ENCODE measurements around the gene SDK1. TPM values are rescaled to one million over a fixed set of nuclear protein-coding genes. Genes with fewer than 3 reads are reported as not detected.
A peak's percentile ranks its signal among the peaks of the same experiment; 100 is the strongest.

SDK1 gene
- total RNA-seq, 1 donor from 2014 or later: 5.4 TPM

DNA sequence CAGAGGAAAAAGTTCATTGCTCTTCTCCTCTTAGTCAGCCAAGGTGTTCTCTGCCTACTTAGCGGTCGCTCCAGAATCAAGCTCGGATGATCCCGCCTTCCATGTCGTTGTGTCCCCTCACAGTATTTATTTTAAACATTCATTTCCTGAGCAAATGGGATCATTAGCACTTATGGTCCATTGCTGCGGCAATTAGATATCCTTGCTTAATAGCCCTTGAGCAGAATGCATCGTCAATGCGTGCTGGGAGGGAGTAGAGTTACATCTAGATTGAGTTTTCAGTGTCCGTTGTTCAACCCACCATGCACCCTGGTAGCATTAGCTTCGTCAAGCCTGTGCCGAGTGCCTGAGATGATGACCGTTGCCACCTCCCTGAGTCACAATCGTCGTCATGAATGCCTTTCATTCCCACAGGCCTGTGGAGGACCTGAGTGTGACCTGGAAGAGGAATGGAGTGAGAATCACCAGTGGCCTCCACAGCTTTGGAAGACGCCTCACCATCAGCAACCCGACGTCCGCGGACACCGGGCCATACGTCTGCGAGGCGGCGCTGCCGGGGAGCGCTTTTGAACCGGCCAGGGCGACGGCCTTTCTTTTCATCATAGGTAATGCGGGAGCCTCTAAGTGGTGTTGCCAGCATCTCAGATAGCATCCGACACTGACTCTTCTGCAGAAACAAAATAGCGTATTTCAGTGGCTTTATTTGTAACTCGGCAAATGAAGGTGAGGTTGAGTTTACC is 650.4 kb downstream of the SDK1 start:
- Mint-ChIP-seq H3K4me1 (ENCODE audit: unreplicated experiment) (peaks cover 14% of the 10 kb centered on the region), H3K27ac (ENCODE audit: unreplicated experiment) (no peak overlapping the region), H3K4me3 (ENCODE audit: unreplicated experiment) (no peak overlapping the region), H3K9me3 (ENCODE audit: unreplicated experiment) (no peaks in the 10 kb centered on the region), H3K36me3 (ENCODE audit: unreplicated experiment) (peaks cover 3% of the 10 kb centered on the region), H3K27me3 (ENCODE audit: unreplicated experiment) (no peaks in the 10 kb centered on the region)
- no peak for TF ChIP-seq CTCF (IDR thresholded peaks at IDR 0.05)
- no peak for DNase-seq (ENCODE audit: extremely low spot score, unreplicated experiment)

- H3K27me3 Mint-ChIP-seq (ENCODE audit: unreplicated experiment): no peaks in the 10 kb centered on the region
- H3K9me3 Mint-ChIP-seq (ENCODE audit: unreplicated experiment): no peaks in the 10 kb centered on the region
- TF ChIP-seq CTCF (IDR thresholded peaks at IDR 0.05): no peak
- peaks cover 3% of the 10 kb centered on the region for H3K36me3 Mint-ChIP-seq (ENCODE audit: unreplicated experiment)
- DNase-seq (ENCODE audit: extremely low spot score, unreplicated experiment): no peak
- no peak overlapping the region for H3K4me3 Mint-ChIP-seq (ENCODE audit: unreplicated experiment)
- H3K27ac Mint-ChIP-seq (ENCODE audit: unreplicated experiment): no peak overlapping the region
- peaks cover 14% of the 10 kb centered on the region for H3K4me1 Mint-ChIP-seq (ENCODE audit: unreplicated experiment)
Observed at GRCh38 chr7:3953133-3953532, 652.1 kb downstream of the SDK1 start.

- no peak overlapping the region for H3K27ac Mint-ChIP-seq (ENCODE audit: unreplicated experiment)
- no peak for DNase-seq (ENCODE audit: extremely low spot score, unreplicated experiment)
- no peaks in the 10 kb centered on the region for H3K27me3 Mint-ChIP-seq (ENCODE audit: unreplicated experiment)
- no peak overlapping the region for H3K4me3 Mint-ChIP-seq (ENCODE audit: unreplicated experiment)
- H3K4me1 Mint-ChIP-seq (ENCODE audit: unreplicated experiment): peaks cover 12% of the 10 kb centered on the region
- peaks cover 3% of the 10 kb centered on the region for H3K36me3 Mint-ChIP-seq (ENCODE audit: unreplicated experiment)
- no peaks in the 10 kb centered on the region for H3K9me3 Mint-ChIP-seq (ENCODE audit: unreplicated experiment)
- TF ChIP-seq CTCF (IDR thresholded peaks at IDR 0.05): no peak
Observed at GRCh38 chr7:3953946-3954345, 652.9 kb downstream of the SDK1 start.

- H3K4me3 Mint-ChIP-seq (ENCODE audit: unreplicated experiment): no peak overlapping the region
- no peak for TF ChIP-seq CTCF (IDR thresholded peaks at IDR 0.05)
- DNase-seq (ENCODE audit: extremely low spot score, unreplicated experiment): no peak
- H3K27ac Mint-ChIP-seq (ENCODE audit: unreplicated experiment): no peak overlapping the region
- no peaks in the 10 kb centered on the region for H3K9me3 Mint-ChIP-seq (ENCODE audit: unreplicated experiment)
- peaks cover 12% of the 10 kb centered on the region for H3K4me1 Mint-ChIP-seq (ENCODE audit: unreplicated experiment)
- no peaks in the 10 kb centered on the region for H3K27me3 Mint-ChIP-seq (ENCODE audit: unreplicated experiment)
- peaks cover 4% of the 10 kb centered on the region for H3K36me3 Mint-ChIP-seq (ENCODE audit: unreplicated experiment)
Observed at GRCh38 chr7:3955026-3955425, 654.0 kb downstream of the SDK1 start.

DNA sequence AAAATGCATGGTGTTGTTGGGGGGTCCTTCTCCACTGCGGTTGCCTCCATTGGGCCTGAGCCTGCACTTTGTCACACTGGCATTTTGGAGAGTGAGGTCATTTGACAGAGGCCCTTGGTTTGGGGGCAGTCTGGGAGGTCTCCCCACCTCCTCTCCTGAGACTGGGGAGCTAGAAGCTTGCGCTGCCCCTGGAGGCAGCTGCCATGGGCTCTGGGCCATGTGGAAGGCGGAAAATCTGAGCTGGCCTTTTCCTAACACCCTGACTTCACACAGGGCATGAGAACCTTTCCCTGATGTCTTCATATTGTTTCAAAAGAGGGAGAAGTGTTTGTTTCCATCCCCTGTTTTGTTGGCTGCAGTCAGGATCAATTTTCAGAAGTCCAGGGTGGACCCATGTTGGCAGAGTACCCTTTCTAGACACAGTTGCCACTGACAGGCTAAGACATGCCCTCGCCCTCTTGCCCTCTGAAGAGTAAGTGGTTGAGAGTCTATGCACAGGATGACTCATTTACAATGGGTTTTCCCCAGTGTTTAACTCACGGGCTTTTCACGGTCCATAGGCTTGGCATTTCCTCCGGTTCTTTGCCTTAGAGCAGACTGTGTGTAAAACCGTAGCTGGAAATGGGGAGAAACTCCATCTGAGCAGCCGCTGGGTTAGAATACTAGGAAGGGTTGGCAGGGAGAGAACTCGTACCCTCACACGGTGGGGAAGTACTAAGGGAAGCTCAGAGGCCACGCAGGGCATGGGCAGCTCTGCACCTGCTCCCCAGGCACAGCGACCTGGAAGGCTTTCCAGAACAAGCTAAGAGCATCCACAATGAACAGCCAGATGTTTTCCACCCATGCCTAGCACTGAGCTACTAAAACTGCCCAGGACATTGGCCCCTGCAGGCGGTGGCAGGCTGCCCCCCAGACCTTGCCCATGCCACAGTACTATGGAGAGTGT is 655.0 kb downstream of the SDK1 start:
- Mint-ChIP-seq H3K27me3 (ENCODE audit: unreplicated experiment) (no peaks in the 10 kb centered on the region), H3K36me3 (ENCODE audit: unreplicated experiment) (peaks cover 4% of the 10 kb centered on the region), H3K27ac (ENCODE audit: unreplicated experiment) (peak overlapping the region; percentile 17), H3K4me1 (ENCODE audit: unreplicated experiment) (peaks cover 12% of the 10 kb centered on the region), H3K9me3 (ENCODE audit: unreplicated experiment) (no peaks in the 10 kb centered on the region), H3K4me3 (ENCODE audit: unreplicated experiment) (no peak overlapping the region)
- no peak for DNase-seq (ENCODE audit: extremely low spot score, unreplicated experiment)
- no peak for TF ChIP-seq CTCF (IDR thresholded peaks at IDR 0.05)

Measured in osteocyte (in vitro differentiated cells).